WI38 (cell line): ENCODE measurements around the gene RSPH1.
A peak's percentile ranks its signal among the peaks of the same experiment; 100 is the strongest.

ENCODE experiments used
- H3K4me3 ChIP-seq: 2 replicates; pipeline ENCODE4 v1.5.1; 2011; ENCODE audit warnings: low read depth, mild to moderate bottlenecking, control low read depth, low read length
- CTCF ChIP-seq: IDR thresholded peaks from 2 replicates; pipeline ENCODE4 v1.5.1; 2012; ENCODE audit warnings: low read depth, mild to moderate bottlenecking, control low read depth, low read length

The RSPH1 gene

GRCh38 chr21:42496120-42496838 lies at the start of gene RSPH1:
RSPH1 (minus strand) TSS chr21:42496224; CDS start chr21:42496186, 38 bp downstream.
- peak within 1 kb of the TSS; percentile 58 for H3K4me3 ChIP-seq
- TF ChIP-seq CTCF = no peak

GRCh38 chr21:42545745-42546144 lies 49.7 kb upstream of the RSPH1 start:
- no peak overlapping the region for H3K4me3 ChIP-seq
- no peak for TF ChIP-seq CTCF

GRCh38 chr21:42545317-42545716 lies 49.3 kb upstream of the RSPH1 start:
- H3K4me3 ChIP-seq = no peak overlapping the region
- no peak for TF ChIP-seq CTCF

- TF ChIP-seq CTCF = no peak
- H3K4me3 ChIP-seq = no peak overlapping the region
Measured at GRCh38 chr21:42544544-42544943, 48.5 kb upstream of the RSPH1 start.

GRCh38 chr21:42543106-42543847 lies 47.3 kb upstream of the RSPH1 start:
- no peak for TF ChIP-seq CTCF
- no peak overlapping the region for H3K4me3 ChIP-seq

- TF ChIP-seq CTCF = no peak
- H3K4me3 ChIP-seq = no peak overlapping the region
Measured at GRCh38 chr21:42542596-42542995, 46.6 kb upstream of the RSPH1 start.

- H3K4me3 ChIP-seq = no peak overlapping the region
- no peak for TF ChIP-seq CTCF
Measured at GRCh38 chr21:42542196-42542595, 46.2 kb upstream of the RSPH1 start.
